HCT116 (cell line): Measurements from ENCODE around the gene TMCC1. TPM values are rescaled to one million over a fixed set of nuclear protein-coding genes. Genes with fewer than 3 reads are reported as not detected.

ENCODE experiments used
- ATAC-seq: fragments of 200-7000 bp; cut with Tn5 transposase; 2 replicates; pipeline ENCODE4 v1.9.1; 2020; ENCODE audit warnings: mild to moderate bottlenecking, moderate library complexity
- BruUV-seq: library from RNA; stranded (reverse); fragments of 400-500 nt; replicated peaks from 2 replicates; lab custom pipeline; 2021; lab: Mats Ljungman, UMichigan
- CTCF ChIA-PET: fragments of 300-600 bp; sonication (Branson Sonifier 250); formaldehyde crosslinking; loops from one replicate; lab custom pipeline; 2021; ENCODE audit warnings: antibody characterized with exemption; lab: Charles Lee
- POLR2A ChIA-PET: fragments of 300-600, 350-600 bp; sonication (Branson Sonifier 250); formaldehyde crosslinking; loops from one replicate; lab custom pipeline; 2021; ENCODE audit warnings: antibody characterized with exemption; lab: Charles Lee
- RAD21 ChIA-PET, 2 experiments: fragments of 300-600 bp; sonication (Branson Sonifier 250); formaldehyde crosslinking; loops; one replicate each; lab custom pipeline; 2023; ENCODE audit warnings: low total read pairs in 2 of 2; ENCODE audit not compliant: uncharacterized antibody in 2 of 2, unreplicated experiment in 2 of 2, low non-redundant PET in 1 of 2; lab: Charles Lee
- DNase-seq: peaks from one replicate; pipeline ENCODE4 v3.0.0-alpha.2; 2010; ENCODE audit warnings: low read depth, low spot score
- H2AFZ ChIP-seq: fragments of 200-600 bp; shearing (Covaris generic), sonication (generic); 2 replicates; pipeline ENCODE4 v1.6.1; 2017; ENCODE audit warnings: low read depth, mixed run types, mixed read lengths, antibody characterized with exemption, low read length; ENCODE audit not compliant: poor library complexity, severe bottlenecking
- H3K27ac ChIP-seq: 2 replicates; pipeline ENCODE4 v1.5.1; 2012; ENCODE audit warnings: low read depth, low read length
- H3K27me3 ChIP-seq: fragments of 200-600 bp; sonication (generic); 2 replicates; pipeline ENCODE4 v1.6.1; 2016; ENCODE audit warnings: mixed run types, low read length, mixed read lengths; ENCODE audit not compliant: insufficient read depth
- H3K36me3 ChIP-seq, 2 experiments: fragments of 200-500 bp in 1 of 2; fragments of 200-600 bp in 1 of 2; sonication (Bioruptor generic) in 1 of 2; sonication (generic) in 1 of 2; 2 replicates each; pipeline versions ENCODE4 v1.5.1 to v1.6.1; 2014 to 2016; ENCODE audit warnings: low read length in 2 of 2, inconsistent platforms in 1 of 2, mixed read lengths in 1 of 2, mixed run types in 1 of 2; ENCODE audit not compliant: insufficient read depth in 2 of 2, control insufficient read depth in 1 of 2
- H3K4me1 ChIP-seq, 2 experiments: fragments of 200-600 bp in 1 of 2; sonication (generic) in 1 of 2; 2 replicates each; pipeline versions ENCODE4 v1.5.1 to v1.6.1; 2012 to 2017; ENCODE audit warnings: low read length in 2 of 2, inconsistent platforms in 1 of 2, mild to moderate bottlenecking in 1 of 2, mixed read lengths in 1 of 2, mixed run types in 1 of 2, moderate library complexity in 1 of 2; ENCODE audit not compliant: insufficient read depth in 2 of 2, control insufficient read depth in 1 of 2
- H3K4me2 ChIP-seq: fragments of 200-600 bp; sonication (generic); 2 replicates; pipeline ENCODE4 v1.6.1; 2017; ENCODE audit warnings: mixed run types, low read length, mixed read lengths
- H3K4me3 ChIP-seq, 2 experiments: fragments of 200-600 bp in 1 of 2; sonication (generic) in 1 of 2; replicated peaks in 1 of 2; 2 replicates each; pipeline ENCODE4 v1.5.1; 2011 to 2016; ENCODE audit warnings: low read length in 2 of 2, control low read depth in 1 of 2, low read depth in 1 of 2, mild to moderate bottlenecking in 1 of 2, mixed read lengths in 1 of 2, mixed run types in 1 of 2
- H3K79me2 ChIP-seq: fragments of 200-600 bp; sonication (generic); 2 replicates; pipeline ENCODE4 v1.6.1; 2017; ENCODE audit warnings: mild to moderate bottlenecking, mixed run types, low read length, moderate library complexity, mixed read lengths; ENCODE audit not compliant: insufficient read depth
- H3K9ac ChIP-seq: fragments of 200-600 bp; sonication (generic); 2 replicates; pipeline ENCODE4 v1.6.1; 2016; ENCODE audit warnings: low read length, mixed read lengths
- H3K9me2 ChIP-seq: fragments of 200-600 bp; sonication (generic), shearing (Covaris generic); 2 replicates; pipeline ENCODE4 v1.6.1; 2017; ENCODE audit warnings: mixed run types, mild to moderate bottlenecking, moderate library complexity; ENCODE audit not compliant: insufficient read depth
- H3K9me3 ChIP-seq, 2 experiments: fragments of 200-500 bp in 1 of 2; fragments of 200-600 bp in 1 of 2; sonication (Bioruptor generic) in 1 of 2; sonication (generic) in 1 of 2; 2 replicates each; pipeline ENCODE4 v1.6.1; 2014 to 2017; ENCODE audit warnings: low read length in 2 of 2, mixed read lengths in 2 of 2, inconsistent platforms in 1 of 2, low read depth in 1 of 2, mild to moderate bottlenecking in 1 of 2, mixed run types in 1 of 2, moderate library complexity in 1 of 2; ENCODE audit not compliant: control insufficient read depth in 1 of 2, insufficient read depth in 1 of 2
- H4K20me1 ChIP-seq: fragments of 200-600 bp; sonication (generic), shearing (Covaris generic); 2 replicates; pipeline ENCODE4 v1.6.1; 2017; ENCODE audit warnings: mixed run types, mild to moderate bottlenecking, moderate library complexity; ENCODE audit not compliant: insufficient read depth
- CEBPB ChIP-seq: IDR thresholded peaks from 2 replicates; pipeline ENCODE4 v1.6.1; 2012; ENCODE audit warnings: low read depth
- EGR1 ChIP-seq: IDR thresholded peaks from 2 replicates; pipeline ENCODE4 v1.6.1; 2012; ENCODE audit warnings: low read depth
- EZH2phosphoT487 ChIP-seq: fragments of 200-600 bp; IDR thresholded peaks from 2 replicates; pipeline ENCODE4 v1.6.1; 2018; ENCODE audit warnings: antibody characterized with exemption, borderline replicate concordance
- SIN3A ChIP-seq: IDR thresholded peaks from 2 replicates; pipeline ENCODE4 v1.6.1; 2012; ENCODE audit warnings: low read depth
- YY1 ChIP-seq: IDR thresholded peaks from 2 replicates; pipeline ENCODE4 v1.6.1; 2011; ENCODE audit warnings: low read length, low read depth, moderate library complexity, mild to moderate bottlenecking; ENCODE audit not compliant: insufficient replicate concordance; ENCODE audit errors: extremely low read depth
- intact Hi-C: fragments of 100-400 bp; cut with micrococcal nuclease; formaldehyde crosslinking; loops from 2 replicates; pipeline ENCODE4 v1.10.0; 2022
- total RNA-seq: library from RNA; stranded (reverse); gene quantifications from one replicate; pipeline ENCODE4 v1.2.1, GENCODE V29; 2021; ENCODE audit not compliant: unreplicated experiment
- TF ChIP-seq, protein P1 (sequence below): IDR thresholded peaks from 2 replicates; pipeline ENCODE4 v1.6.1; 2012; ENCODE audit warnings: low read depth

The TMCC1 gene
- total RNA-seq, 1 experiment from 2014 or later: 32.5 TPM

- ATAC-seq (no peak), DNase-seq (no peak)
- no peaks in the 10 kb centered on the region; the same call in 1 of the 2 replicates for H3K79me2 ChIP-seq
- POLR2A ChIA-PET: no interaction called here
- no peak overlapping the region for H3K4me3 ChIP-seq
- H3K9me2 ChIP-seq: no peaks in the 10 kb centered on the region
- no TSS peak for BruUV-seq
- CTCF ChIA-PET: no interaction called here
- H3K36me3 ChIP-seq: no peaks in the 10 kb centered on the region
- no peak overlapping the region for H3K4me2 ChIP-seq
- no peaks in the 10 kb centered on the region for H4K20me1 ChIP-seq
- H3K9ac ChIP-seq: no peak overlapping the region
- RAD21 ChIA-PET: no interaction called here
- peaks cover 20 to 33% of the 10 kb centered on the region in 2 experiments for H3K4me1 ChIP-seq
- no peak overlapping the region for H2AFZ ChIP-seq
- H3K9me3 ChIP-seq: no peaks in the 10 kb centered on the region
- H3K27me3 ChIP-seq: no peaks in the 10 kb centered on the region
- TF ChIP-seq SIN3A (no peak), CEBPB (no peak), EGR1 (no peak), EZH2phosphoT487 (no peak), YY1 (no peak)
- TF ChIP-seq, protein P1, sequence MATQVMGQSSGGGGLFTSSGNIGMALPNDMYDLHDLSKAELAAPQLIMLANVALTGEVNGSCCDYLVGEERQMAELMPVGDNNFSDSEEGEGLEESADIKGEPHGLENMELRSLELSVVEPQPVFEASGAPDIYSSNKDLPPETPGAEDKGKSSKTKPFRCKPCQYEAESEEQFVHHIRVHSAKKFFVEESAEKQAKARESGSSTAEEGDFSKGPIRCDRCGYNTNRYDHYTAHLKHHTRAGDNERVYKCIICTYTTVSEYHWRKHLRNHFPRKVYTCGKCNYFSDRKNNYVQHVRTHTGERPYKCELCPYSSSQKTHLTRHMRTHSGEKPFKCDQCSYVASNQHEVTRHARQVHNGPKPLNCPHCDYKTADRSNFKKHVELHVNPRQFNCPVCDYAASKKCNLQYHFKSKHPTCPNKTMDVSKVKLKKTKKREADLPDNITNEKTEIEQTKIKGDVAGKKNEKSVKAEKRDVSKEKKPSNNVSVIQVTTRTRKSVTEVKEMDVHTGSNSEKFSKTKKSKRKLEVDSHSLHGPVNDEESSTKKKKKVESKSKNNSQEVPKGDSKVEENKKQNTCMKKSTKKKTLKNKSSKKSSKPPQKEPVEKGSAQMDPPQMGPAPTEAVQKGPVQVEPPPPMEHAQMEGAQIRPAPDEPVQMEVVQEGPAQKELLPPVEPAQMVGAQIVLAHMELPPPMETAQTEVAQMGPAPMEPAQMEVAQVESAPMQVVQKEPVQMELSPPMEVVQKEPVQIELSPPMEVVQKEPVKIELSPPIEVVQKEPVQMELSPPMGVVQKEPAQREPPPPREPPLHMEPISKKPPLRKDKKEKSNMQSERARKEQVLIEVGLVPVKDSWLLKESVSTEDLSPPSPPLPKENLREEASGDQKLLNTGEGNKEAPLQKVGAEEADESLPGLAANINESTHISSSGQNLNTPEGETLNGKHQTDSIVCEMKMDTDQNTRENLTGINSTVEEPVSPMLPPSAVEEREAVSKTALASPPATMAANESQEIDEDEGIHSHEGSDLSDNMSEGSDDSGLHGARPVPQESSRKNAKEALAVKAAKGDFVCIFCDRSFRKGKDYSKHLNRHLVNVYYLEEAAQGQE: no peak
- TF ChIP-seq, all 23 proteins: peak for 0
- intact Hi-C loops: no loop called here
- no peak overlapping the region for H3K27ac ChIP-seq
Observed at GRCh38 chr3:129834580-129834979, 58.9 kb downstream of the TMCC1 start.
